Measurements from ENCODE around the gene LGALSL. TPM values are rescaled to one million over a fixed set of nuclear protein-coding genes. Genes with fewer than 3 reads are reported as not detected.
A peak's percentile ranks its signal among the peaks of the same experiment; 100 is the strongest.

LGALSL gene
- total RNA-seq (2014; rRNA removed; shearing (Covaris generic)) (3.1 and 3.2 TPM in 2 replicates), total RNA-seq (2022) (3.8 and 4.5 TPM in 2 replicates), Bru-seq, nascent RNA (percentile 50 among the genes with signal in this experiment), BruChase-seq, experiment 1, labeled RNA remaining after a 6-hour chase (percentile 31 among the genes with signal in this experiment), BruChase-seq, experiment 2, labeled RNA remaining after a 2-hour chase (percentile 53 among the genes with signal in this experiment)
- long read RNA-seq, partial matches to known transcripts, result 2 of 4 reads
- long read RNA-seq, other reads (novel, unspliced or antisense), result 0 of 4 reads

DNA sequence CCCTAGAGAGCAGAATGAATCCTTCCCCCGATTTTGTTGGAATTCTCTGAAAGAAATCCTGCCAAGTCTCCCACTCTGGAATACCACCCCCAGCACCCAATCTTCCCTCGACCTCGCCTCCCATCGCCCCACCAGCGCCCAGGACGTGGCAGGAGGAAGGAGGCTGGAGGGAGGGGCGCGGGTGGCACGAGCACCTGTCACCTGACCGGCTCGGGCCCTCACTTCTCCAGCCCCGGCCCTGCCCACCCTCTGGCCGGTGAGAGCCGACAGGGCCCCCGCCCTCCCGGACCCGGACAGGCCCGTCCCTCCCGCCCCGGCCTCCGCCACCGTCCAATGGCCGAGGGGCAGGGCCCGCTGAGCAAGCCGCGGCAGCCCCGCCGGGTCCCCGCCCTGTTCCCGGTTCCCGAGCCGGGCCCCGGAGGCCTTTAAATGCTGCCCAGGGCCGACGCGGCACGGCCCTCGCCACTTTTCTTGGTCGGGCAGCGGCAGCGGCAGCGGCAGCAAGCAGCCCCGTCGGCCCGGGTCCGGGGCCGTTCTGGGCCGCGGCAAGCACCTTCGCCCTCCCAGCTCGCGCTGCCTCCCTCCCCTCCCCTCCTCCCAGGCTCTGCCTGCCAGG lies at the start of gene LGALSL:
TSS of gene LGALSL (plus strand) at position 393 of the 616 bp plus-strand sequence. CDS start 384 bp downstream, outside the sequence.
- peak within 1 kb of the TSS; percentile 71 for H3K4me3 ChIP-seq (ENCODE audit: low read depth, low read length, poor library complexity, severe bottlenecking)
- H4K20me1 ChIP-seq (ENCODE audit: insufficient read depth, low read length), result no peaks in the 10 kb centered on the region
- DNase-seq (ENCODE audit: low spot score), result peak; percentile 51
- H3K9me3 ChIP-seq (ENCODE audit: low read length), result no peaks in the 10 kb centered on the region
- H3K4me2 ChIP-seq (ENCODE audit: low read length), result peak within 1 kb of the TSS; percentile 75
- no peaks in the 10 kb centered on the region for H3K9me2 ChIP-seq (ENCODE audit: insufficient read depth, low read length)
- BruUV-seq (replicated peaks), result no TSS peak
- no peak for TF ChIP-seq EZH2phosphoT487 (IDR thresholded peaks at IDR 0.05; ENCODE audit: borderline replicate concordance, low read depth, low read length)
- TF ChIP-seq, protein P1, sequence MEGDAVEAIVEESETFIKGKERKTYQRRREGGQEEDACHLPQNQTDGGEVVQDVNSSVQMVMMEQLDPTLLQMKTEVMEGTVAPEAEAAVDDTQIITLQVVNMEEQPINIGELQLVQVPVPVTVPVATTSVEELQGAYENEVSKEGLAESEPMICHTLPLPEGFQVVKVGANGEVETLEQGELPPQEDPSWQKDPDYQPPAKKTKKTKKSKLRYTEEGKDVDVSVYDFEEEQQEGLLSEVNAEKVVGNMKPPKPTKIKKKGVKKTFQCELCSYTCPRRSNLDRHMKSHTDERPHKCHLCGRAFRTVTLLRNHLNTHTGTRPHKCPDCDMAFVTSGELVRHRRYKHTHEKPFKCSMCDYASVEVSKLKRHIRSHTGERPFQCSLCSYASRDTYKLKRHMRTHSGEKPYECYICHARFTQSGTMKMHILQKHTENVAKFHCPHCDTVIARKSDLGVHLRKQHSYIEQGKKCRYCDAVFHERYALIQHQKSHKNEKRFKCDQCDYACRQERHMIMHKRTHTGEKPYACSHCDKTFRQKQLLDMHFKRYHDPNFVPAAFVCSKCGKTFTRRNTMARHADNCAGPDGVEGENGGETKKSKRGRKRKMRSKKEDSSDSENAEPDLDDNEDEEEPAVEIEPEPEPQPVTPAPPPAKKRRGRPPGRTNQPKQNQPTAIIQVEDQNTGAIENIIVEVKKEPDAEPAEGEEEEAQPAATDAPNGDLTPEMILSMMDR (conservative IDR thresholded peaks at IDR 0.05; ENCODE audit: low read length), result no peak
- POLR2A ChIA-PET, result interaction anchor here (0.7 to 1.2 kb wide), 2 partner anchors 93 to 126 kb away, joined by 3 read pairs; no protein-coding TSS in a partner anchor
- H2AFZ ChIP-seq (ENCODE audit: low read length), result peak within 1 kb of the TSS; percentile 84
- CTCF ChIA-PET (ENCODE audit: unreplicated experiment), result no interaction called here
- no peaks in the 10 kb centered on the region for H3K36me3 ChIP-seq (ENCODE audit: insufficient read depth, low read length)
- intact Hi-C loops (cut with micrococcal nuclease; ENCODE audit: unreplicated experiment), result no loop called here
- peaks cover 17% of the 10 kb centered on the region for H3K4me1 ChIP-seq (ENCODE audit: insufficient read depth, low read length, poor library complexity, severe bottlenecking)
- no peaks in the 10 kb centered on the region for H3K79me2 ChIP-seq (ENCODE audit: insufficient read depth, low read depth, low read length)
- no peak within 1 kb of the TSS for H3K27ac ChIP-seq (ENCODE audit: low read depth, low read length, poor library complexity, severe bottlenecking)

DNA sequence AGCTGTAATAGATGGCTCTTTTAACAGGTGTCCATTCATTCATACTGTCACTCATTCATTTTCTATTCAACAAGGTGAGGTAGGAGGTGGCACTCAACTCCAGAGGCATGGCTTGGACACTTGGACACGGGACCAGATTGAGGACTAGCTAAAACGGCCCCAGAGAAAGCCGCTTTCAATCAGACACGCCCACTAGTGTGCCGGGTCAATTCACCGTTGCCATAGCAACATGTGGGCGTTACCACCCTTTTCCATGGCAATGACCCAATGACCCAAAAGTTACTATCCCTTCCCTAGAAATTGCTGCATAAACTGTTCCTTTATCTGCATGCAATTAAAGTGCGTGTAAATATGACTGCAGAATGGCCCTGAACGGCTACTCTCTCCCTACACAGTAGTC lies 49.2 kb upstream of the LGALSL start:
- H4K20me1 ChIP-seq (ENCODE audit: insufficient read depth, low read length), result no peaks in the 10 kb centered on the region
- H2AFZ ChIP-seq (ENCODE audit: low read length), result no peak overlapping the region
- intact Hi-C loops (cut with micrococcal nuclease; ENCODE audit: unreplicated experiment), result no loop called here
- TF ChIP-seq, protein P1 (conservative IDR thresholded peaks at IDR 0.05; ENCODE audit: low read length), result no peak
- TF ChIP-seq EZH2phosphoT487 (IDR thresholded peaks at IDR 0.05; ENCODE audit: borderline replicate concordance, low read depth, low read length), result no peak
- H3K4me3 ChIP-seq (ENCODE audit: low read depth, low read length, poor library complexity, severe bottlenecking), result no peak overlapping the region
- H3K9me2 ChIP-seq (ENCODE audit: insufficient read depth, low read length), result no peaks in the 10 kb centered on the region
- ChIA-PET POLR2A (no interaction called here), CTCF (ENCODE audit: unreplicated experiment) (interaction anchor here (0.7 kb wide), 1 partner anchor 9 kb away, joined by 3 read pairs; no protein-coding TSS in a partner anchor)
- H3K79me2 ChIP-seq (ENCODE audit: insufficient read depth, low read depth, low read length), result no peaks in the 10 kb centered on the region
- H3K4me1 ChIP-seq (ENCODE audit: insufficient read depth, low read length, poor library complexity, severe bottlenecking), result peaks cover 4% of the 10 kb centered on the region
- no peak for DNase-seq (ENCODE audit: low spot score)
- no peak overlapping the region for H3K4me2 ChIP-seq (ENCODE audit: low read length)
- no peak overlapping the region for H3K27ac ChIP-seq (ENCODE audit: low read depth, low read length, poor library complexity, severe bottlenecking)
- BruUV-seq (replicated peaks), result no TSS peak
- H3K9me3 ChIP-seq (ENCODE audit: low read length), result 0 out of 2 replicates have a peak, but pooled peaks cover 3% of the 10 kb centered on the region
- H3K36me3 ChIP-seq (ENCODE audit: insufficient read depth, low read length), result no peaks in the 10 kb centered on the region

Data from OCI-LY7 (cell line).